HG02623 (cell line): ENCODE data around the gene PLK5.

Experiments used
- ATAC-seq: cut with Tn5 transposase; IDR thresholded peaks from one replicate; pipeline ENCODE4 v1.9.1; 2021; ENCODE audit warnings: moderate library complexity; ENCODE audit not compliant: unreplicated experiment

Gene PLK5

DNA sequence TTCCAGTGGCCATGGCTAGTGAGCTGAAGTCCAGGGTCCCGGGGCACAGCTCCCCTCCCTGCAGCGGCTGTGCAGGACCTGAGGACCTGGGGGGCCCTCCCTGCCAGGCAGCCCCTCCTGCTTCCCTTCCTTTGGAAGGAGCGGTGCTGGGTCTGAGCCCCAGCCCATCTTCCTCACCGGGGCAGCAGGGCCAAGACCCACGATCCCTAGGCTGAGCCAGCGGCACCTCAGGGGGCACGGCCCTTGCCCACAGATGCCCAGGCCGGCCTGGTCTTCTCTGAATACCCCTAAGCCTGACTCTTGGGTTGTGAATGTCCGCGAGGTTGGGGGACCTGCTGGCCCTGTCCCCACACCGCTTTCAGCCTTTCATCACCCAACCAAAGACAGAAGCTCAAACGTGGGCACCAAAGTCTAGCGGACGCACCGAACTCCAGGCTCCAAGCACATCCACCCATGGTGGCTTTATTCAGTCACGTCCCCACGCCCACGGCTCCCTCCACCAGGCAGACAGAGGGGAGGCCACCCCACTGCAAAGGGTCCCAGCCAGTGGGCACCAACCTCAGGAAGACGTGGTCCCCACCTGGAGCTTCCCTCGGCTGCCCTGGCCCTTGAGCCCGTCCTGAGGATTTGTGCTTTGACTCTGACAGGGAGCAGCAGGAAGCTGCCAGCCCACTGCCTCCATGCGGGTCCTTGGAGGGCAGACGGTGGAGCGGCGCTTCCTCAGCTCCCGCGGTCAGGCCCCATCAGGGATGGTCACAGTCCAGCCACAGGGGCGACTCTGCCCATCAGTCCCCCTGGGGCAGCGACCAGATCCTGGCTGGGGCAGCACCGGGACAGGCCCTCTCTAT lies 52.6 kb downstream of the PLK5 start:
- ATAC-seq: no peak

DNA sequence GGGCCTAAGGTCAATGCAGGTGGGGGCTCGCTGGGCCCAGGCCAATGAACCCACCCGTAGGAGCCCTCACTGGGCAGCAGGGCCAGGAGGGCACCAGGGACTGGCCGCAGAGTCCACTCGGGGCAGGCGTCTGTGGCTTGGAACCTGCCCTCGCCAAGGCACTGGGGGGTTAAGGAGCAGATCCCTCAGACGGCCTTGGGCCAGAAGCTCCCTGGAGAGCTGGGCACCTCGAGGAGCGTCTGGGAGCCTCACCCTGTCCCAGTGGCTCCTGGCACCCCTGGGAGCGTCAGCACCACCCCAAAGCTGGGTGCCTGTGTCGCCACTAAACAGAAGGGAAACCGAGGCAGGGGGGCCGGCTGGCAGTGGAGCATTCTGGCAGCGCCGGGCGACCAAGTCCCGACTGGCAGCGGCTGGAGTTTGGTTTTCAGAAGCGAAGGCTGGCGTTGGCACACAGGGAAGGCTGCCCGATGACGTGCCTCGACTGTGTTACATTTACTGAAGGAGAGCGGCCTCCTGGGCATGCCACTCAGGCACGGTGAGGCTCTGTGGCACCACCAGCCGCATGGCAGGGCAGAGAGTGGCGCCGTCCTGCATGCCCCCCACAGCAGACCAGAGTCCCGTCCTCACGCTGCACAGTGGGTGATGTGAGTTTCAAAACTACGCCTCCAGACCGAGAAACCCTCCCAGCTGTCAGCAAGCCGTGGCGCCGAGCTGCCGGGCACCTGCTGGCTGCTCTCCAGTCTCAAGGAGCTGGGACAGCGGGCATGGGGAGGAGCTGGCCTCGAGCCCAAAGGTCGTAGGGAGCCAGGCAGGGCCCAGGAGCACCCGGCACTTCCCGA lies 53.4 kb downstream of the PLK5 start:
- no peak for ATAC-seq

DNA sequence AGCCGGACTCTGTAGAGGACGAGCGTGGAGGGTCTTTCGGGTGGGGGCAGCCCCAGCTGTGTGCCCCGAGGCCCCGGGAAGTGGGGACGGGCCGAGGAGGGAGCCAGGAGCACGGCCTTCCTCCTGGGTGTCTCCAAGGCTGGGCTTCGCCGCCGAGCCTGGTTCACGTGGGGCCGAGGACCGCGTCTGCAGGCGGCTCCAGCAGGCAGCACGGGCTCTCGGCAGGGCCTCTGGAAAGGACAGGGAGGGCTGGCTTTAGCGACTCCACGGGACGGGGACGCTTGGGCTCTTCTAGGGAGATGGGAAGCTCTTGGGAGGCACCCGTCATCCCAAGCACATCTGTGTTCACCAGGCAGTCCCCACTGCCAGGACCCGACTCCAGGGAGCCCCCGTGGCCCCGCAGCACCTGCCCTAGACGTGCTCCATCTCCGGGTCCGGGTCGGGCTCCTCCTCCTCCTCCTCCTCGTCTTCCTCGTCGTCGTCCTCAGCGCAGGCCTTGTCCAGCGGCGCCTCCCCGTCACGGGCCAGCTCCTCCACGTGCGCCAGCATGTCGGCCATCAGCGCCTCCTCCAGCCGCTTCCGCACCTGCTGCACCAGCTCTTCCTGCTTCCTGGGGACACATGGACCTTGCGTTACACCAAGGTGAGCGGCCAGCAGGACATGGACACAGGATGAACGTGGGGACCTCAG lies 54.2 kb downstream of the PLK5 start:
- ATAC-seq: no peak

DNA sequence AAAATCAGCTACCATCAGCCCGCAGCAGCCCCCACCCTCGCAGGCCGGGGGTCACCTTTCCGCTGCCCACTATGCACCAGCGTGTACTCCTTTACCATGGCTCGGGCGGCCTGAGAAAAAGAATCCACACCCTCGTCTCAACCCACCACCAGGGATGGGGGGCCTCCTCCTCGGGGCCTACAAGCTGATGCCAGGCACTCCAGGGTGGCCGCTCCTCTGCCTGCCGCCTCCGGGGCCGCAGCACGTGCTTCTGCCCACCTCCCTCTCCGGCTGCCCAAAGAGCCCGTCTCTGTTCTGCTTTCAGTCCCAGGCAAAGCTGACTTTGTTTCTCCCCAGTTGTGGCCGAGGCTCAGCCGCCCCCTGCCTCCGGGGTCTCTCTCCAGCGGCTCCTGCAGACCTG lies 55.3 kb downstream of the PLK5 start:
- no peak for ATAC-seq

DNA sequence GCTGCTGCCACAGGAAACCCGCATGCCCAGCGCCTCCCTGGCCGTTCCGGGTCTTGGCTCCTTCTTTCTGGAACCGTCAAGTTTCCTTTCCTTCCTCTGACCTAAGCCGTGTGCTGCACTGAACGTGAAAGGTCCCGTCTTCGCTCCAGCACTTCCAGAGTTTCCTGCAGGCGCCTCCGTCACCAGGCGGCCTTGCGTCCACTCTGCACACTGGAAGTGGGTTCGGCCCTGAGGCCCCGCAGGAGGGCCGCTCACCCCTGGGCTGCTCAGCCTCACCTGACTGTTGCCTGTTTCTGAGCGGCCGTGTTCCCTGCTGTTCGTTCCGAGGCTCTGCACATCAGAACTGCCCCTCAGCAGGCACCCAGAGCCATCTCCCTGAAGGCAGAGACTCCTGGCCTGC lies 56.5 kb downstream of the PLK5 start:
- no peak for ATAC-seq

DNA sequence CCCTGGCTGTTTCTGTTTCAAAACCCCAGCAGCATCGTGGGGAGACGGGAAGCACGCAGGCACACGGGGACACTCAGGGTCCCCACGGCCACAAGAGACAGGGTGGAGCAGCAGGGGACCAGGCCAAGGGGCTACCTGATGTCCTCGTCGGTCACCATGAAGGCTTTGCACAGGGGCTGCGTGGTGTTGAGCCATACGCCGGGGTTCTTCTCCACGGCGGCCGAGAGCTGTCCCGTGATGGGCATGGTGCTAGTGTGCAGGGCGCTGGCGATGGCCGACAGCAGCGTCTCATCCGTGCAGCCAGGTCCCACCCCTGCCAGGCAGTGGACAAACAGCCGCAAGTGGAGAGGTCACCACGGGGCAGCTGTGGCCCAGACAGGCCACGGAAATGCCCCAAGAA lies 57.1 kb downstream of the PLK5 start:
- ATAC-seq: no peak

DNA sequence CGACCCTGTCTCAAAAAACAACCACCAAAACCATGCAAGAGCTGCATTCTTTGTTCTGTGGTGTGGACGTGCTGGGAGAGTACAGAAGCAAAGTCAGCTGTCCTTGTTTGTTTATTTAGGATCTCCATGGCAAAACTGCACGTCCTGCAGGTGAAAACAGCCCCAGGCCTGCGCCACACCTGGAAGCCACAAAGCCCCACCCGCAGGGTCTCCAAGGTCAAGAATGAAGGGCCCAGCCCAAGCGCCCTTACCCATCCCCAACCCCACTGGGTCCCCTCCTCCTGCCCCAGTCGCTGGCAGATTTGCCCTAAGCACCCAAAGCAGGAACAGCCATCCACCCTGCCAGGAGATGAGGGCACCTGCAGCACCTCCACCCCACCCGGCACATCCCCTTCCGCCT lies 58.3 kb downstream of the PLK5 start:
- no peak for ATAC-seq

DNA sequence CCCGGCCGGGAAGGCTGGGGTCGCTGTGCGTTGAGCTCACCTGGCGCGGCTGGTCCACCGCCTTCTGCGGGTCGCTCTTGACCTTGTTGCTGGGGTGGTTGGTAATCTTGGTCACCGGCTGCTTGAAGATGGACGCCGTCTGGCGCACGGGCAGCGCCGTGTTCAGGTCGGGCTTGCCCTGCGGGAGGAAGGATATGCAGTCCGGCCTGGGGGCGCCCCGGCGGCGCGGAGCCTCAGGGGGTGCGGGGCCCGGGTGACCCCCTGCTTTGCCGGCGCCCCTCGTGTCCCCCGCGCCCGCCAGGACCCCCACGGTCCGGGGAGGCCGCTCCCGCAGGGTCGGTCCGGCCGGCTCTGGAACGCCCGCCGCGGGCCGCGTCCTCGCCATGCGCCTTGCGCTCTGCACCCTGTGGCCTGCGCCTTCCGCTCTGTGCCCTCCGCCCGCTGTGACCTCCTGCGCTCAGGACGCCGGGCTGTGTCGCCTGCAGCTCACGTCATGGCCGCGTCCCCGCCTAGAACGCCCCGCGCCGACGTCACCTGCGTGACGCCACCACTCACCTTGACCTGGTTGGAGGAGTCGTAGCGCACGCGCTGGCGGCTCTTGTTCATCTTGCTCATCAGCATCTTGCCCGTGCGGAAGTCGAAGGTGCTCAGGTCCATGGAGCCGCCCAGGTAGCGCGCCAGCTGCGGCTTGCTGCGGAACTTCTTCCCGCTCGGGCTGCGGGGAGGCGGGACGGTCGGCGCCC lies 60.8 kb downstream of the PLK5 start:
- no peak for ATAC-seq

DNA sequence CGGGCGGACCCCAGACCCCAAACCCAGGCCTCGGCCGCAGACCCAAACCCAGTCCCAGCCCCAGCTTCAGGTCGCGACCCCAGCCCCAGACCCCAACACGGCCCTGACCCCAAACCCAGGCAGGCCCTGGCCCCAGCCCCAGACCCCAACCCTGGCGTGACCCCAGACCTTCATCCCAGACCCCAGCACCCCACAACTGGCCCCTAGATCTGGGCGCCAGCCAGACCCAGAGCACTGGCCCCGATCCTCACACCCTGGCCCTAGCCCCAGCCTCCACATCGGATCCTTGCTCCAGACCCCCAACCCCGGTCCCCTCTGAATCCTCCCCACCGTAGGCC lies 61.3 kb downstream of the PLK5 start:
- no peak for ATAC-seq
